Prostate gland (tissue), 2 donors: ENCODE data around the gene C1orf105.

Experiments
- POLR2A ChIP-seq: fragments of 450-650 bp; IDR thresholded peaks from one replicate; pipeline ENCODE4 v1.6.1; 2016; ENCODE audit warnings: antibody characterized with exemption, mild to moderate bottlenecking
- TF ChIP-seq, protein P1 (sequence below), 4 experiments: fragments of 200-600 bp in 2 of 4; fragments of 450-650 bp in 2 of 4; sonication (generic) in 2 of 4; IDR thresholded peaks; 1 replicate in 3 of 4; 2 replicates in 1 of 4; pipeline ENCODE4 v1.5.1; 2016 to 2019; ENCODE audit warnings: antibody characterized with exemption in 4 of 4, mild to moderate bottlenecking in 2 of 4, moderate library complexity in 2 of 4

DNA sequence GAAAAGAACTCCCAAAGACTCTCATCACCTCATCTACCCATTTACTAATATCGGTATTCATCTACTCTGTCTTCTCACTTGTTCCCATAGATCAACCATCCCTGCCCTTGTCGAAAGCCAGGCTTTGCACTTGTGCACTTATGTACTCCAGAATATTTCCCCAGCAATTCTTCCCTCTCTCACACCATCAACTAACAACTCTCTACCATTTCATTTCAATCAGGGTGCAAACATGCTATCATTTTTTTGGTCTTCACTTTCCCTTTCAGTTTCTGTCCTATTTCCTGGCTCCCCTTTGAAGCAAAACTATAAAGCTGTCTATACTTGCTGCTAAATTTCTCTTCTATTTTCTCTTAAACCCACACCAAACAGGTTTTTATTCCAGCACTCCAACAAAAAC is 6.7 kb downstream of the C1orf105 start:
- TF ChIP-seq, protein P1, sequence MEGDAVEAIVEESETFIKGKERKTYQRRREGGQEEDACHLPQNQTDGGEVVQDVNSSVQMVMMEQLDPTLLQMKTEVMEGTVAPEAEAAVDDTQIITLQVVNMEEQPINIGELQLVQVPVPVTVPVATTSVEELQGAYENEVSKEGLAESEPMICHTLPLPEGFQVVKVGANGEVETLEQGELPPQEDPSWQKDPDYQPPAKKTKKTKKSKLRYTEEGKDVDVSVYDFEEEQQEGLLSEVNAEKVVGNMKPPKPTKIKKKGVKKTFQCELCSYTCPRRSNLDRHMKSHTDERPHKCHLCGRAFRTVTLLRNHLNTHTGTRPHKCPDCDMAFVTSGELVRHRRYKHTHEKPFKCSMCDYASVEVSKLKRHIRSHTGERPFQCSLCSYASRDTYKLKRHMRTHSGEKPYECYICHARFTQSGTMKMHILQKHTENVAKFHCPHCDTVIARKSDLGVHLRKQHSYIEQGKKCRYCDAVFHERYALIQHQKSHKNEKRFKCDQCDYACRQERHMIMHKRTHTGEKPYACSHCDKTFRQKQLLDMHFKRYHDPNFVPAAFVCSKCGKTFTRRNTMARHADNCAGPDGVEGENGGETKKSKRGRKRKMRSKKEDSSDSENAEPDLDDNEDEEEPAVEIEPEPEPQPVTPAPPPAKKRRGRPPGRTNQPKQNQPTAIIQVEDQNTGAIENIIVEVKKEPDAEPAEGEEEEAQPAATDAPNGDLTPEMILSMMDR (IDR thresholded peaks at IDR 0.05): no peak
- TF ChIP-seq POLR2A: no peak
